ENCODE data around the gene CBARP. TPM values are rescaled to one million over a fixed set of nuclear protein-coding genes. Genes with fewer than 3 reads are reported as not detected.

CBARP gene
- total RNA-seq, 2 experiments from 2014 or later = 0.49 to 0.86 TPM

DNA sequence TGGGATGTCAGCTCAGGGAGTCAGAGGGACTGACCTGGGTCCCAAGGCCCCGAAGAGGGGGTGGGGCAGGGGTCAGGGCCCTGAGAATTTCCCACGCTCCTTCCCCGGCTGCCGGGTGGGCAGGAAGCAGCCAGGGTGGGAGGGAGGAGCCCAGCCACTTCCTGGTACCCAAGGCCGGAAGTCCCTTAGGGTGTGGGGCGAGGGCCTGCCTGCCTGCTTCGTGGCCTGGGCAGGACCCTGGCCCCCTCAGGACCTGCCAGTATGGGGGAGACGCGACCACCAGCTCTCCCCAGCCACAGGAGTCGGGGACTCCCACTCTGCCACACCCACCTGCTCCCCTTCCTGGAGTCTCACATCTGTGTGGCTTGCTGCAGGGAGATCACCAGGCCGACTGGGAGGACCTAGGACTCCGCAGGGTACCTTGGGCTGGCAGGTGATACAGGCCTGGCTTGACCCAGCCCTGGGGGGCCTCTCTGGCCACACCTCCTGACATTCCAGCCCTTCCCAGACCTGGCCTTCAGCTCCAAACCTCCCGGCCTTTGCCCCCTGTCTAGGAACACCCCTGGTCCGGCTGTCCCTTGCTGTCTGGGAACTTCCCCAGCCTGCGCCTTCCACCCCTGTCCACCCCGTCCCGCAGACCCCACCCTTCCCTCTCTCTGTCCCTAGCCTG lies 21.5 kb upstream of the CBARP start:
- Mint-ChIP-seq H3K4me1 (ENCODE audit: low read depth) (peaks cover 51% of the 10 kb centered on the region), H3K36me3 (ENCODE audit: low read depth) (peaks cover 36% of the 10 kb centered on the region), H3K4me3 (peak overlapping the region; percentile 98), H3K27me3 (no peaks in the 10 kb centered on the region), H3K9me3 (no peaks in the 10 kb centered on the region), H3K27ac (peak overlapping the region; percentile 96)
- TF ChIP-seq, protein P1, sequence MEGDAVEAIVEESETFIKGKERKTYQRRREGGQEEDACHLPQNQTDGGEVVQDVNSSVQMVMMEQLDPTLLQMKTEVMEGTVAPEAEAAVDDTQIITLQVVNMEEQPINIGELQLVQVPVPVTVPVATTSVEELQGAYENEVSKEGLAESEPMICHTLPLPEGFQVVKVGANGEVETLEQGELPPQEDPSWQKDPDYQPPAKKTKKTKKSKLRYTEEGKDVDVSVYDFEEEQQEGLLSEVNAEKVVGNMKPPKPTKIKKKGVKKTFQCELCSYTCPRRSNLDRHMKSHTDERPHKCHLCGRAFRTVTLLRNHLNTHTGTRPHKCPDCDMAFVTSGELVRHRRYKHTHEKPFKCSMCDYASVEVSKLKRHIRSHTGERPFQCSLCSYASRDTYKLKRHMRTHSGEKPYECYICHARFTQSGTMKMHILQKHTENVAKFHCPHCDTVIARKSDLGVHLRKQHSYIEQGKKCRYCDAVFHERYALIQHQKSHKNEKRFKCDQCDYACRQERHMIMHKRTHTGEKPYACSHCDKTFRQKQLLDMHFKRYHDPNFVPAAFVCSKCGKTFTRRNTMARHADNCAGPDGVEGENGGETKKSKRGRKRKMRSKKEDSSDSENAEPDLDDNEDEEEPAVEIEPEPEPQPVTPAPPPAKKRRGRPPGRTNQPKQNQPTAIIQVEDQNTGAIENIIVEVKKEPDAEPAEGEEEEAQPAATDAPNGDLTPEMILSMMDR (IDR thresholded peaks at IDR 0.05) = no peak
- CTCF ChIA-PET = interaction anchor here (16.1 kb wide), 1 partner anchor 15 kb away, joined by 449 read pairs; the partner anchor contains the start of gene ATP5F1D
- POLR2A ChIA-PET = interaction anchor here (1.2 to 3.5 kb wide), 5 partner anchors 8 to 174 kb away, joined by 4 to 22 read pairs (median 7); partner anchors contain the start of gene CIRBP
- DNase-seq (peak; percentile 82), ATAC-seq (peak; percentile 40)
- intact Hi-C loops (cut with micrococcal nuclease) = no loop called here

DNA sequence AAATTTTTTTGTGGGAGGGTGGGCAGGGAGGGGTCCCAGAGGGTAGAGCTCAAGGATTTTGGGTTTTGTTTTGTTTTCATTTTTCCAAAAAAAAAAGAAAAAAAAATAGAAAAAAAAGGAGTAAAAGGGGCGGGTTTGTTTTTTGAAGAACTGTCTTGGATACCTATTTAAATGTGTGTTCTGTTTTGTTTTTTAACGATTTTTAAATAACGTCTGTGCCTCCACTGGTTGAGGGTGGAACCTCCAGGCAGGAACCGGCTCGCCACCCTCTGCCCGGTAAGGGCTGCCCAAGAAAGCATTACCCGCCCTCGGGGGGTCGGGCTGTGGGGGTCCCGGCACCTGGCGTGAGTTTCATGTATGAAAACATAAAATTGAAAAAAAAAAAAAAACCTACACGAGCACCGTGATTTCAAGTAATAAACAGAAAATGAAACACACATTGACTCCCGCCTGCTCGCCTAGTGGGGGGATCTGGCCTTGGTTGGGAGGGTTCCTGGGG lies 21.0 kb upstream of the CBARP start:
- Mint-ChIP-seq H3K27ac (peak overlapping the region; percentile 96), H3K4me1 (ENCODE audit: low read depth) (peaks cover 51% of the 10 kb centered on the region), H3K36me3 (ENCODE audit: low read depth) (peaks cover 37% of the 10 kb centered on the region), H3K9me3 (no peaks in the 10 kb centered on the region), H3K4me3 (peak overlapping the region; percentile 98), H3K27me3 (no peaks in the 10 kb centered on the region)
- TF ChIP-seq, protein P1 (IDR thresholded peaks at IDR 0.05) = no peak
- intact Hi-C loops (cut with micrococcal nuclease) = no loop called here
- DNase-seq = peak; percentile 38
- ChIA-PET CTCF (interaction anchor here (16.1 kb wide), 1 partner anchor 15 kb away, joined by 449 read pairs; the partner anchor contains the start of gene ATP5F1D), POLR2A (interaction anchor here (1.2 to 3.5 kb wide), 5 partner anchors 9 to 173 kb away, joined by 4 to 22 read pairs (median 7); partner anchors contain the start of gene CIRBP)
- no peak for ATAC-seq

DNA sequence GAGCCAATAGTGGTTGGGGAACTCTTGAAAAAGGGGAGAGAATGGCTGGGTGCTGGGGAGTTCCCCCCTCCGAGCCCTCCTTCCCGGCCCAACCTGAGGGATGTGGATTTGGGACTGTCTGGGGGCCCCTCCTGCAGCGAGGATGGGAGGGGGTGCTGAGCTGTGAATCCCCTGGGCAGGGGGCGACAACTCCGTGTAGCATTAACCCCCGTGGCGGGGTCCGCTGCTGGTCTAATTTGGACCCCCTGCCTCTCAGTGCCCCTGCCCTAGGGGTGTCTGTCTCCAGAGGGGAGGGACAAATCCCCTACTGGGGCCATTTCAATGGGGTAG lies 20.3 kb upstream of the CBARP start:
- intact Hi-C loops (cut with micrococcal nuclease) = no loop called here
- DNase-seq (no peak), ATAC-seq (no peak)
- peak overlapping the region; percentile 98 for H3K4me3 Mint-ChIP-seq
- no peaks in the 10 kb centered on the region for H3K9me3 Mint-ChIP-seq
- POLR2A ChIA-PET = interaction anchor here (1.6 to 3.5 kb wide), 3 partner anchors 11 to 172 kb away, joined by 6 to 22 read pairs (median 15); partner anchors contain the start of gene CIRBP
- TF ChIP-seq, protein P1 (IDR thresholded peaks at IDR 0.05) = no peak
- H3K27me3 Mint-ChIP-seq = no peaks in the 10 kb centered on the region
- peaks cover 39% of the 10 kb centered on the region for H3K36me3 Mint-ChIP-seq (ENCODE audit: low read depth)
- CTCF ChIA-PET = interaction anchor here (16.1 kb wide), 1 partner anchor 14 kb away, joined by 449 read pairs; the partner anchor contains the start of gene ATP5F1D
- H3K4me1 Mint-ChIP-seq (ENCODE audit: low read depth) = peaks cover 52% of the 10 kb centered on the region
- H3K27ac Mint-ChIP-seq = peak overlapping the region; percentile 96

DNA sequence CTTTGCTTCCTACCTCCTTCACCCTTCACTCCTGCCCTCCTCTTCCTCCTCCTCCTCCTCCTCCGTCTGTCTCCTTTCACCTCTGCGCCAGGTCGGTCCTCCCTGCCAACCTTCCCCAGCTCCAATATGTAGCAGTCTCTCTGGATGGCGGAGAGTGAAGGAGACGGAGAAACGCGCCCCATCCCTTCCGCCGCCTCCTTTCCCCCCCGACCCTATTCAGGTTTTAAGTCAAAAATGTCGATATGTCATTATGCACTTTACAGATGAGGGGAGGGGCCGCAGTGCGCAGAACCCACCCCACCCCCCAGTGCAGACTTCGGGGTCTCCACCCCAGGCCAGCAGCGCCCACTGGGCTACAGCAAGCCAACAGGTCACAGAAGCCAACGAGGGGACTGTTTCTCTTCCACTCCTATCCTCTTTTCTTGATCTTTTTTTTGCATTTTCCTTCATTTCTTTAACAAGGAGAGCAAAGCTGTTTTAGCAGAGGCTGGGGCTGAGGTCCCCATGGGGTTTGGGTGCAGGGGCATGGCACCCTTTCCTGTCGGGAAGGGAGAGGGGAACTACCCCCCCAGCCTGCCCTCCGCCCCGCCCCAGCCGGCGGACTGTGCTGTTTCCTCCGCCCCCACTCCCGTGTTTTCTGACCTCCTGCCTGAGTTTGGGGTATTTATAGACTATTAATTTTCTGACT lies 19.8 kb upstream of the CBARP start:
- intact Hi-C loops (cut with micrococcal nuclease) = no loop called here
- peak; percentile 18 for DNase-seq
- H3K27ac Mint-ChIP-seq = peak overlapping the region; percentile 96
- H3K4me3 Mint-ChIP-seq = peak overlapping the region; percentile 98
- ChIA-PET CTCF (interaction anchor here (3.0 to 16.1 kb wide), 2 partner anchors 9 to 14 kb away, joined by 14 to 449 read pairs; partner anchors contain the start of gene ATP5F1D), POLR2A (interaction anchor here (2.3 to 3.5 kb wide), 2 partner anchors 12 to 14 kb away, joined by 15 to 22 read pairs; partner anchors contain the start of gene CIRBP)
- no peaks in the 10 kb centered on the region for H3K9me3 Mint-ChIP-seq
- H3K27me3 Mint-ChIP-seq = no peaks in the 10 kb centered on the region
- TF ChIP-seq, protein P1 (IDR thresholded peaks at IDR 0.05) = no peak
- no peak for ATAC-seq
- peaks cover 41% of the 10 kb centered on the region for H3K36me3 Mint-ChIP-seq (ENCODE audit: low read depth)
- H3K4me1 Mint-ChIP-seq (ENCODE audit: low read depth) = peaks cover 48% of the 10 kb centered on the region

All from activated CD8-positive, alpha-beta T cell treated with anti-CD3 and anti-CD28 coated beads for 36 hours (primary cell).